Natural killer cell (primary cell): Measurements from ENCODE around the gene MAP2K1. TPM values are rescaled to one million over a fixed set of nuclear protein-coding genes. Genes with fewer than 3 reads are reported as not detected.

Experiments used
- ATAC-seq, 3 donors: fragments of 150-1000 bp in 2 of 3; fragments of 200-7000 bp in 1 of 3; cut with Tn5 transposase; 1 replicate in 1 of 3; 2 replicates in 2 of 3; pipeline ENCODE4 v1.10.0; 2021; ENCODE audit warnings: mild to moderate bottlenecking in 2 of 3, moderate library complexity in 2 of 3
- DNase-seq, 2 donors: peaks; one replicate each; pipeline versions ENCODE4 v3.0.0 to v3.0.0-alpha.2; 2013 to 2021; ENCODE audit warnings: mixed read lengths in 1 of 2
- H3K27ac ChIP-seq: one replicate; pipeline ENCODE4 v1.5.1; 2013; ENCODE audit warnings: mild to moderate bottlenecking, low read length
- H3K27me3 ChIP-seq: one replicate; pipeline ENCODE4 v1.6.1; 2013; ENCODE audit warnings: low read length; ENCODE audit not compliant: control insufficient read depth, insufficient read depth
- H3K36me3 ChIP-seq: one replicate; pipeline ENCODE4 v1.6.1; 2013; ENCODE audit warnings: low read length; ENCODE audit not compliant: control insufficient read depth, insufficient read depth
- H3K4me1 ChIP-seq: one replicate; pipeline ENCODE4 v1.6.1; 2013; ENCODE audit warnings: low read length; ENCODE audit not compliant: control insufficient read depth, insufficient read depth
- H3K4me3 ChIP-seq: one replicate; pipeline ENCODE4 v1.5.1; 2013; ENCODE audit warnings: low read length
- H3K9me3 ChIP-seq: one replicate; pipeline ENCODE4 v1.6.1; 2013; ENCODE audit warnings: low read length; ENCODE audit not compliant: control insufficient read depth, insufficient read depth
- H3K27ac Mint-ChIP-seq, 2 donors: one replicate each; pipeline ENCODE4 v1.8.0; 2022; ENCODE audit warnings: mild to moderate bottlenecking in 2 of 2, mixed read lengths in 2 of 2, moderate library complexity in 1 of 2
- H3K27me3 Mint-ChIP-seq, 2 donors: one replicate each; pipeline ENCODE4 v1.8.0; 2022; ENCODE audit warnings: low read depth in 2 of 2, mixed read lengths in 2 of 2
- H3K36me3 Mint-ChIP-seq: one replicate; pipeline ENCODE4 v1.8.0; 2022; ENCODE audit warnings: mixed read lengths
- H3K4me1 Mint-ChIP-seq, 2 donors: one replicate each; pipeline ENCODE4 v1.8.0; 2022; ENCODE audit warnings: mixed read lengths in 2 of 2
- H3K4me3 Mint-ChIP-seq: one replicate; pipeline ENCODE4 v1.8.0; 2022; ENCODE audit warnings: mild to moderate bottlenecking, moderate library complexity, mixed read lengths
- H3K9me3 Mint-ChIP-seq, 2 donors: one replicate each; pipeline ENCODE4 v1.8.0; 2022; ENCODE audit warnings: mixed read lengths in 2 of 2
- CTCF ChIP-seq: fragments of 200-600 bp; IDR thresholded peaks from one replicate; pipeline ENCODE4 v1.8.0; 2022; ENCODE audit warnings: antibody characterized with exemption
- WGBS: methylation state at CpG from one replicate; pipeline ENCODE4 v1.1.7; 2013; ENCODE audit warnings: missing lambda C conversion rate; ENCODE audit not compliant: insufficient coverage; 5-methylcytosine and 5-hydroxymethylcytosine counted together
- intact Hi-C: fragments of 100-400 bp; cut with micrococcal nuclease; formaldehyde crosslinking; loops from one replicate; pipeline ENCODE4 v1.14.2; 2022
- total RNA-seq, 4 donors: library from RNA; stranded (reverse); fragments of 120-200 nt in 1 of 4; gene quantifications; one replicate each; pipeline versions ENCODE4 v1.2.3 to v1.2.4, GENCODE V29; 2013 to 2022

Gene MAP2K1
- total RNA-seq, 3 donors from 2014 or later (not counting 1 experiment from before 2014, with no cell fraction given): 45.5 to 49.2 (median 48.9) TPM

- Mint-ChIP-seq H3K27ac (peak overlapping the region; percentile 29 to 41), H3K27me3 (no peaks in the 10 kb centered on the region), H3K4me1 (peaks cover 52 to 55% of the 10 kb centered on the region in 2 donors), H3K9me3 (no peaks in the 10 kb centered on the region), H3K4me3 (no peak overlapping the region), H3K36me3 (no peaks in the 10 kb centered on the region)
- WGBS: no CpG with 5 or more reads among the region's 4 CpGs
- Histone ChIP-seq H3K27me3 (no peaks in the 10 kb centered on the region), H3K4me3 (no peak overlapping the region), H3K27ac (no peak overlapping the region), H3K4me1 (peaks cover 3% of the 10 kb centered on the region), H3K9me3 (no peaks in the 10 kb centered on the region), H3K36me3 (no peaks in the 10 kb centered on the region)
- DNase-seq (no peak), ATAC-seq (no peak)
- intact Hi-C loops: no loop called here
- TF ChIP-seq CTCF: no peak
These were observed 39.1 kb downstream of the MAP2K1 start for GRCh38 chr15:66425837-66426236.

- ATAC-seq (no peak), DNase-seq (no peak)
- Mint-ChIP-seq H3K27me3 (no peaks in the 10 kb centered on the region), H3K4me3 (no peak overlapping the region), H3K9me3 (no peaks in the 10 kb centered on the region), H3K4me1 (peaks cover 71 to 72% of the 10 kb centered on the region in 2 donors), H3K27ac (peak overlapping the region in 1 of 2 donors; percentile 29), H3K36me3 (no peaks in the 10 kb centered on the region)
- no peak overlapping the region for H3K4me3 ChIP-seq
- no peak overlapping the region for H3K27ac ChIP-seq
- H3K4me1 ChIP-seq: peaks cover 3% of the 10 kb centered on the region
- intact Hi-C loops: no loop called here
- no peaks in the 10 kb centered on the region for H3K36me3 ChIP-seq
- no peaks in the 10 kb centered on the region for H3K9me3 ChIP-seq
- no peak for TF ChIP-seq CTCF
- no peaks in the 10 kb centered on the region for H3K27me3 ChIP-seq
- WGBS: 64% methylated on average over 2 of the region's 4 CpGs
These were observed 42.4 kb downstream of the MAP2K1 start for GRCh38 chr15:66429117-66429516.

- Mint-ChIP-seq H3K9me3 (no peaks in the 10 kb centered on the region), H3K4me3 (no peak overlapping the region), H3K36me3 (no peaks in the 10 kb centered on the region), H3K27ac (peak overlapping the region in 1 of 2 donors; percentile 68), H3K27me3 (no peaks in the 10 kb centered on the region), H3K4me1 (peaks cover 72 to 75% of the 10 kb centered on the region in 2 donors)
- no peak for TF ChIP-seq CTCF
- H3K9me3 ChIP-seq: no peaks in the 10 kb centered on the region
- intact Hi-C loops: no loop called here
- 89% methylated on average over 3 of the region's 7 CpGs for WGBS
- no peaks in the 10 kb centered on the region for H3K27me3 ChIP-seq
- no peak overlapping the region for H3K27ac ChIP-seq
- DNase-seq: no peak
- no peaks in the 10 kb centered on the region for H3K36me3 ChIP-seq
- no peak overlapping the region for H3K4me3 ChIP-seq
- ATAC-seq: no peak
- peaks cover 3% of the 10 kb centered on the region for H3K4me1 ChIP-seq
These were observed 42.8 kb downstream of the MAP2K1 start for GRCh38 chr15:66429546-66429945.

- ATAC-seq: no peak
- Mint-ChIP-seq H3K27ac (peak overlapping the region; percentile 8 to 68), H3K4me1 (peaks cover 68 to 71% of the 10 kb centered on the region in 2 donors), H3K27me3 (no peaks in the 10 kb centered on the region), H3K9me3 (no peaks in the 10 kb centered on the region), H3K4me3 (no peak overlapping the region), H3K36me3 (peaks cover 1% of the 10 kb centered on the region)
- Histone ChIP-seq H3K36me3 (peaks cover 3% of the 10 kb centered on the region), H3K27ac (no peak overlapping the region), H3K9me3 (no peaks in the 10 kb centered on the region), H3K27me3 (no peaks in the 10 kb centered on the region), H3K4me1 (peaks cover 3% of the 10 kb centered on the region), H3K4me3 (no peak overlapping the region)
- no peak for TF ChIP-seq CTCF
- 90% methylated on average over 2 of the region's 3 CpGs for WGBS
- DNase-seq: no peak
- intact Hi-C loops: no loop called here
These were observed 44.0 kb downstream of the MAP2K1 start for GRCh38 chr15:66430627-66431255.
